ENCODE data around the gene SPR.

- TF ChIP-seq CTCF (IDR thresholded peaks at IDR 0.05; ENCODE audit: borderline replicate concordance, extremely low read depth, low read length, poor library complexity, severe bottlenecking): no peak
- TF ChIP-seq EZH2 (IDR thresholded peaks at IDR 0.05; ENCODE audit: borderline replicate concordance, low read depth, low read length, severe bottlenecking): no peak
These were observed 8.6 kb downstream of the SPR start for GRCh38 chr2:72895759-72896281.
